MM.1S (cell line): Measurements from ENCODE around the gene NEDD4L.

Experiments used
- CTCF ChIP-seq: fragments of 300-600 bp; sonication (generic); IDR thresholded peaks from 2 replicates; pipeline ENCODE4 v1.5.1; 2016; ENCODE audit warnings: antibody characterized with exemption, low read length, mixed read lengths
- EZH2 ChIP-seq: fragments of 300-600 bp; sonication (generic); optimal IDR thresholded peaks from 2 replicates; pipeline ENCODE3; 2017; ENCODE audit warnings: low read depth, mild to moderate bottlenecking, antibody characterized with exemption, low read length, mixed read lengths
- EZH2phosphoT487 ChIP-seq: fragments of 300-600 bp; sonication (generic); IDR thresholded peaks from 2 replicates; pipeline ENCODE4 v1.6.1; 2018; ENCODE audit warnings: antibody characterized with exemption, low read length

GRCh38 chr18:58263055-58263957, 219.3 kb downstream of the NEDD4L start:
- TF ChIP-seq CTCF (no peak), EZH2phosphoT487 (no peak), EZH2 (no peak)
